ENCODE results near the gene AMPD2.

AMPD2 gene

DNA sequence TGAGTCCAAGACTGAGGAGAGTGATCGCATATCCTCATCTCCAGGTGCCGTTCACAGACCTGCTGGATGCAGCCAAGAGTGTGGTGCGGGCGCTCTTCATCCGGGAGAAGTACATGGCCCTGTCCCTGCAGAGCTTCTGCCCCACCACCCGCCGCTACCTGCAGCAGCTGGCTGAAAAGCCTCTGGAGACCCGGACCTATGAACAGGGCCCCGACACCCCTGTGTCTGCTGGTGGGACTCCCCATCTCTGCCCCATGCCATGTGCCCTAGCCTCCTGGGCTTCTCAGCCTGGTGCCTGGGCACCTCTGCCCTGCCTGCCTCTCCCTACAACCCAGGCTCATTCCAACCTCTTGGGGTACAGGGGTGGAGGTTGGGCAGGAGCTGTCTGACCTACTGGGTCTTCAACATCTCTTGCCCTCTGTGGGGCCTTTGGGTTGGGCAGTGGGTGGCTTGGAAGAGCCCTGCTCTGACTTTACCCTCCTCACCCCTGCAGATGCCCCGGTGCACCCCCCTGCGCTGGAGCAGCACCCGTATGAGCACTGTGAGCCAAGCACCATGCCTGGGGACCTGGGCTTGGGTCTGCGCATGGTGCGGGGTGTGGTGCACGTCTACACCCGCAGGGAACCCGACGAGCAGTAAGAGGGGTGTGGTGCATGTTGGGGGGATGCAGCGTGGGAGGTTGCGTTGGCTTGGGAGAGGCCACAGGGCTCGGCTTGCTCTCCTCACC lies 7.2 kb downstream of the AMPD2 start:
- Histone ChIP-seq H3K9me3 (ENCODE audit: control insufficient read depth, low read length) (no peaks in the 10 kb centered on the region), H3K27me3 (ENCODE audit: control insufficient read depth, insufficient read depth, low read length) (no peaks in the 10 kb centered on the region), H3K36me3 (ENCODE audit: control insufficient read depth, insufficient read depth, low read length) (peaks cover 27% of the 10 kb centered on the region), H3K9ac (ENCODE audit: low read length) (no peak overlapping the region), H3K4me1 (ENCODE audit: control insufficient read depth, insufficient read depth, low read length) (peaks cover 20% of the 10 kb centered on the region), H3K4me3 (ENCODE audit: low read length) (no peak overlapping the region)

GRCh38 chr1:109627692-109628399 lies 8.2 kb downstream of the AMPD2 start:
- no peaks in the 10 kb centered on the region for H3K9me3 ChIP-seq (ENCODE audit: control insufficient read depth, low read length)
- H3K4me3 ChIP-seq (ENCODE audit: low read length) = no peak overlapping the region
- H3K4me1 ChIP-seq (ENCODE audit: control insufficient read depth, insufficient read depth, low read length) = peaks cover 18% of the 10 kb centered on the region
- H3K27me3 ChIP-seq (ENCODE audit: control insufficient read depth, insufficient read depth, low read length) = no peaks in the 10 kb centered on the region
- H3K9ac ChIP-seq (ENCODE audit: low read length) = no peak overlapping the region
- H3K36me3 ChIP-seq (ENCODE audit: control insufficient read depth, insufficient read depth, low read length) = peaks cover 27% of the 10 kb centered on the region

GRCh38 chr1:109628540-109629321 lies 9.1 kb downstream of the AMPD2 start:
- Histone ChIP-seq H3K4me3 (ENCODE audit: low read length) (no peak overlapping the region), H3K4me1 (ENCODE audit: control insufficient read depth, insufficient read depth, low read length) (peaks cover 12% of the 10 kb centered on the region), H3K9me3 (ENCODE audit: control insufficient read depth, low read length) (no peaks in the 10 kb centered on the region), H3K36me3 (ENCODE audit: control insufficient read depth, insufficient read depth, low read length) (peaks cover 27% of the 10 kb centered on the region), H3K27me3 (ENCODE audit: control insufficient read depth, insufficient read depth, low read length) (no peaks in the 10 kb centered on the region), H3K9ac (ENCODE audit: low read length) (no peak overlapping the region)

DNA sequence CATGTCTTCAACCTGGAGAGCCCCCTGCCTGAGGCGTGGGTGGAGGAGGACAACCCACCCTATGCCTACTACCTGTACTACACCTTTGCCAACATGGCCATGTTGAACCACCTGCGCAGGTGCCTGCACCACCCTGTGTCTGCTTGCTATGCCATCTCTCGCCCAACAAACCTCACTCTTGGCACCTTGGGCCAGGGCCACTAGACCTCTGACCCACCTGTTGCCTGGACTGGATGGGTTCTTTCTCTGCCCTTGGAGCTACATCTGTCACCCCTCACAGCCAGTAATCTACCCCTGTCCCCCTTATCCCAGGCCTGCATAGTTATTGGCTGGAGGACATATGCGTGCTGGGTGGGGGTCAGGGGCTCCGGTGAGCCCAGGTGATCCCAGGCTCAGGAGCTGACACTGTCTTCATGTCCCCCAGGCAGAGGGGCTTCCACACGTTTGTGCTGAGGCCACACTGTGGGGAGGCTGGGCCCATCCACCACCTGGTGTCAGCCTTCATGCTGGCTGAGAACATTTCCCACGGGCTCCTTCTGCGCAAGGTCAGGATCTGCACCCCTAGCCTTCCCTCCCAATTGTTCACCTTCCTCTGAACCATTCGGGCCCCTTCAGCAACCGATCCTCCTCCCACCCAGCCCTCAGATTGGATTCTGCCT lies 9.9 kb downstream of the AMPD2 start:
- Histone ChIP-seq H3K4me1 (ENCODE audit: control insufficient read depth, insufficient read depth, low read length) (peaks cover 5% of the 10 kb centered on the region), H3K27me3 (ENCODE audit: control insufficient read depth, insufficient read depth, low read length) (no peaks in the 10 kb centered on the region), H3K9ac (ENCODE audit: low read length) (no peak overlapping the region), H3K4me3 (ENCODE audit: low read length) (no peak overlapping the region), H3K36me3 (ENCODE audit: control insufficient read depth, insufficient read depth, low read length) (peaks cover 27% of the 10 kb centered on the region), H3K9me3 (ENCODE audit: control insufficient read depth, low read length) (no peaks in the 10 kb centered on the region)

DNA sequence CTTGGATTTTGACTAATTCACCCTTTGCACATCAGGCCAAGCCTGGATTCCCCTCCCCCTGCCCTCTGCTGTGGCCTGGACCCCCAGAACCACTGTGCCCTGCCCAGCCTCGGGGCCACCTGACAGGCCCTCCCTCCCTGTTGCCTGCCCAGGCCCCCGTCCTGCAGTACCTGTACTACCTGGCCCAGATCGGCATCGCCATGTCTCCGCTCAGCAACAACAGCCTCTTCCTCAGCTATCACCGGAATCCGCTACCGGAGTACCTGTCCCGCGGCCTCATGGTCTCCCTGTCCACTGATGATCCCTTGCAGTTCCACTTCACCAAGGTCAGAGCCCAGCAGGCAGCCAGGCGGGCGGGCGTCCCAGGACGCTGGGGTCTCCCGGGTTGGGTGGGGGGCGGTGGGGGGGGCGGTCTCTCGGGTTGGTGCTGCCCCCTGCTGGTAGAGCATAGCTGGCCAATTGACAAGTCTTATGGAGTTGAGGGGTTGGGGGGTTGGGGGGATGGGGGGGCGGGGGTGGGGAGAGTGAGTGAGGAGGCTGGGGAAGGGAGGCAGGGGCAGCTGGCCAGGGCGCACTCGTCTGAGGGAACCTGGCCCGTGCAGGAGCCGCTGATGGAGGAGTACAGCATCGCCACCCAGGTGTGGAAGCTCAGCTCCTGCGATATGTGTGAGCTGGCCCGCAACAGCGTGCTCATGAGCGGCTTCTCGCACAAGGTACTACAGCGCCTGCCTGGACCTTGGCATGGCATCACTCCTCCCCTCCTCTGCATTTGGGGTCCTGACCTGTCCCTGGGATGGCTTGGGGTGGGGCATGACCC lies 10.7 kb downstream of the AMPD2 start:
- Histone ChIP-seq H3K9me3 (ENCODE audit: control insufficient read depth, low read length) (no peaks in the 10 kb centered on the region), H3K9ac (ENCODE audit: low read length) (no peak overlapping the region), H3K27me3 (ENCODE audit: control insufficient read depth, insufficient read depth, low read length) (no peaks in the 10 kb centered on the region), H3K36me3 (ENCODE audit: control insufficient read depth, insufficient read depth, low read length) (peaks cover 27% of the 10 kb centered on the region), H3K4me1 (ENCODE audit: control insufficient read depth, insufficient read depth, low read length) (peaks cover 5% of the 10 kb centered on the region), H3K4me3 (ENCODE audit: low read length) (no peak overlapping the region)

DNA sequence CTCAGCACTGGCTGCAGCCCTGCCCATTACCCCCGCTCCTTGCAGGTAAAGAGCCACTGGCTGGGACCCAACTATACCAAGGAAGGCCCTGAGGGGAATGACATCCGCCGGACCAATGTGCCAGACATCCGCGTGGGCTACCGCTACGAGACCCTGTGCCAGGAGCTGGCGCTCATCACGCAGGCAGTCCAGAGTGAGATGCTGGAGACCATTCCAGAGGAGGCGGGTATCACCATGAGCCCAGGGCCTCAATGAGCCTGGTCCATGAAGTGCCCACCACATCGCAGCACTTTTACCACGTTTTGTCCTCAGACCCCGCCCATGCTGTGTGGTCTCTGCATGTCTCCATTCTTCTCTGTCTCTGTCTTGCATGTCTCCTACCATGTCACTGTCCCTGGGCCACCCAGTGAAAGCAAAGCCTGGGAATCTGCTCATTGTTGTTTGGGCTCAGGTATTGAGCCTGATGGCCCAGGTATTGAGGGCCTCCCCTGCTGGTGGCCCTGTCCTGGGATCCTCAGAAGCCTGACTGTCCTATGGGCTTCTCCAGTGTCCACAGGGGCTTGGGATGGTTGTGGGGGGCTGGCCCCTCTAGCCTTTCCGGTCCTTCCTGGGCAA lies 11.4 kb downstream of the AMPD2 start:
- H3K9ac ChIP-seq (ENCODE audit: low read length) = no peak overlapping the region
- H3K36me3 ChIP-seq (ENCODE audit: control insufficient read depth, insufficient read depth, low read length) = peaks cover 27% of the 10 kb centered on the region
- no peak overlapping the region for H3K4me3 ChIP-seq (ENCODE audit: low read length)
- no peaks in the 10 kb centered on the region for H3K27me3 ChIP-seq (ENCODE audit: control insufficient read depth, insufficient read depth, low read length)
- no peaks in the 10 kb centered on the region for H3K9me3 ChIP-seq (ENCODE audit: control insufficient read depth, low read length)
- H3K4me1 ChIP-seq (ENCODE audit: control insufficient read depth, insufficient read depth, low read length) = peaks cover 9% of the 10 kb centered on the region

- Histone ChIP-seq H3K9me3 (ENCODE audit: control insufficient read depth, low read length) (no peaks in the 10 kb centered on the region), H3K36me3 (ENCODE audit: control insufficient read depth, insufficient read depth, low read length) (peaks cover 27% of the 10 kb centered on the region)
These were observed 12.2 kb downstream of the AMPD2 start for GRCh38 chr1:109631513-109632505.

GRCh38 chr1:109632671-109633346 lies 13.2 kb downstream of the AMPD2 start:
- Histone ChIP-seq H3K4me1 (ENCODE audit: control insufficient read depth, insufficient read depth, low read length) (peaks cover 20% of the 10 kb centered on the region), H3K27me3 (ENCODE audit: control insufficient read depth, insufficient read depth, low read length) (no peaks in the 10 kb centered on the region), H3K9me3 (ENCODE audit: control insufficient read depth, low read length) (no peaks in the 10 kb centered on the region), H3K9ac (ENCODE audit: low read length) (no peak overlapping the region), H3K36me3 (ENCODE audit: control insufficient read depth, insufficient read depth, low read length) (peaks cover 27% of the 10 kb centered on the region), H3K4me3 (ENCODE audit: low read length) (no peak overlapping the region)

More at GRCh38 chr1:109631513-109632505, 12.2 kb downstream of the AMPD2 start:
- H3K4me3 ChIP-seq (ENCODE audit: low read length) = no peak overlapping the region
- H3K27me3 ChIP-seq (ENCODE audit: control insufficient read depth, insufficient read depth, low read length) = no peaks in the 10 kb centered on the region
- H3K4me1 ChIP-seq (ENCODE audit: control insufficient read depth, insufficient read depth, low read length) = peaks cover 18% of the 10 kb centered on the region
- no peak overlapping the region for H3K9ac ChIP-seq (ENCODE audit: low read length)

GRCh38 chr1:109634292-109634691 lies 14.7 kb downstream of the AMPD2 start:
- Histone ChIP-seq H3K27me3 (ENCODE audit: control insufficient read depth, insufficient read depth, low read length) (no peaks in the 10 kb centered on the region), H3K4me1 (ENCODE audit: control insufficient read depth, insufficient read depth, low read length) (peaks cover 26% of the 10 kb centered on the region), H3K36me3 (ENCODE audit: control insufficient read depth, insufficient read depth, low read length) (peaks cover 16% of the 10 kb centered on the region), H3K9me3 (ENCODE audit: control insufficient read depth, low read length) (no peaks in the 10 kb centered on the region), H3K4me3 (ENCODE audit: low read length) (no peak overlapping the region), H3K9ac (ENCODE audit: low read length) (no peak overlapping the region)
